Ovary (tissue), 9 donors: ENCODE results near the gene EPB41L1. TPM values are rescaled to one million over a fixed set of nuclear protein-coding genes. Genes with fewer than 3 reads are reported as not detected.

Experiments
- DNase-seq, 5 donors: peaks; one replicate each; pipeline ENCODE4 v3.0.0-alpha.2; 2019 to 2020
- H3K27ac ChIP-seq, 2 donors: fragments of 200-600 bp; one replicate each; pipeline versions ENCODE4 v1.5.1 to v1.8.0; 2019 to 2022
- H3K27me3 ChIP-seq: fragments of 200-600 bp; one replicate; pipeline ENCODE4 v1.8.0; 2022
- H3K36me3 ChIP-seq: fragments of 200-600 bp; sonication (generic); one replicate; pipeline ENCODE4 v1.5.1; 2019
- H3K4me1 ChIP-seq: one replicate; pipeline ENCODE4 v1.8.1; 2013; ENCODE audit warnings: mild to moderate bottlenecking, moderate library complexity; ENCODE audit not compliant: insufficient read depth
- H3K4me3 ChIP-seq: fragments of 200-600 bp; sonication (generic); one replicate; pipeline ENCODE4 v1.5.1; 2017
- H3K9me3 ChIP-seq, 2 donors: fragments of 200-600 bp in 1 of 2; sonication (generic) in 1 of 2; one replicate each; pipeline versions ENCODE4 v1.5.1 to v1.8.1; 2013 to 2019; ENCODE audit warnings: mild to moderate bottlenecking in 1 of 2, moderate library complexity in 1 of 2
- EP300 ChIP-seq: sonication (generic); formaldehyde crosslinking; IDR thresholded peaks from one replicate; pipeline ENCODE4 v1.6.1; 2017; ENCODE audit warnings: antibody characterized with exemption
- POLR2A ChIP-seq: fragments of 450-650 bp; IDR thresholded peaks from one replicate; pipeline ENCODE4 v1.6.1; 2017; ENCODE audit warnings: antibody characterized with exemption, mild to moderate bottlenecking, moderate library complexity
- WGBS, 3 donors: extraction: QIAGEN DNeasy Blood & Tissue Kit in 1 of 3; methylation state at CpG; one replicate each; pipeline versions ENCODE4 v1.1.5 to v1.1.7; 2013 to 2017; 5-methylcytosine and 5-hydroxymethylcytosine counted together
- intact Hi-C, 4 donors: fragments of 100-400 bp; cut with DNase I; formaldehyde crosslinking; loops; one replicate each; pipeline versions ENCODE4 v1.11.0 to v1.15.1; 2022 to 2023
- polyA plus RNA-seq, 2 donors: library from polyadenylated mRNA; stranded (reverse); fragments of 200-250 nt in 1 of 2; fragments of 350-450 nt in 1 of 2; fragmentation: Illumina TruSeq in 1 of 2; extraction: RNeasy Lipid Tissue Mini Kit (QIAGEN cat#74804) in 1 of 2; gene quantifications; one replicate each; pipeline ENCODE4 v1.2.3, GENCODE V29; 2013 to 2014
- total RNA-seq, 7 donors: library from RNA; depleted of rRNA in 2 of 7; stranded (reverse); fragments of >200 nt in 2 of 7; fragmentation: NEBNext Ultra II Directional in 3 of 7; extraction: Animal tissue kit (Norgen Biotek cat#: 25700) in 3 of 7; gene quantifications; one replicate each; pipeline versions ENCODE4 v1.1.0 to v1.2.4, GENCODE V29; 2016 to 2023
- TF ChIP-seq, protein P1 (sequence below), 3 donors: fragments of 450-650 bp in 2 of 3; fragments of 200-600 bp in 1 of 3; IDR thresholded peaks; one replicate each; pipeline versions ENCODE4 v1.5.1 to v1.8.0; 2016 to 2022; ENCODE audit warnings: antibody characterized with exemption in 3 of 3, mild to moderate bottlenecking in 1 of 3
- donor health status: DM: no; HTN: no; CAD: no; lungs with moderate emphysema.
- donor health status: DM: no; HTN: no; CAD: no.
- donor health status: Bipolar disorder and iron deficiency.
- donor health status: DM: yes; HTN: yes; CAD: no.
- donor health status: DM: no; HTN: no; CAD: no.
- donor health status: DM: yes; HTN: yes; CAD: no.

The EPB41L1 gene
- total and polyA plus RNA-seq, 9 donors = 23.4 to 207 (median 63.2) TPM

DNA sequence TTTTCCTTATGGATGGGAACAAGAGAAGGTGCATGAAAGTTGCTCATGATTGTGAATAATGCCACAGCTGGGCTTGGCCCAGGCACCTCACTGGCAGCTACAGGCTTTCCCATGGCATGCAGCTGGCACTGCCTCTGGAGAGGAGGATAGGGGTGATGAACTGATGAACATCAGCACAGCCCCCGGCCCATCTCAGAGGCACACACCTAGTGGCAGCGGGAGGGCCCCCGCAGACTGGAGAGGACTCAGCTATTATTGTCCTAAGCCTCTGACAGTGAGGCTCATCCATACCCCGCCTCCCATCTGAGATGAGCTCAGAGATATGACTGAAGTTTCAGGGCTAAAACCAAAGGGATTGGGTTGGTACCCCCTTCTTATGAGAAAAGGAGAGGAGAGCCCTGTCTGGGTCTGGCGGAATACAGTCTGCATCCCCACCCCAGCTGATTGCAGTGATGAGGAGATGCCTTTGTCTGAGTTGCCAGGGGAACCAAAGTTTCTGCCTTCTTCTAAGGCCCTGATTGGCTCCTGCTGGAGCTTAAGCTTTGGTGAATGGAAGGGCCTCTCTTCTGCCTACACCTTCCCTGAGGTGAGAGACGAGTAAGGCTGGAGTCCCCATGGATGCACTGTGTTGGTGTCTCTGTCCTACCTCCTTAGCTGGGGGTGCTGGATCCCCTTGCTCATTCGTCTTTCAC lies 27.6 kb upstream of the EPB41L1 start:
- intact Hi-C loops = no loop called here
- TF ChIP-seq, protein P1, sequence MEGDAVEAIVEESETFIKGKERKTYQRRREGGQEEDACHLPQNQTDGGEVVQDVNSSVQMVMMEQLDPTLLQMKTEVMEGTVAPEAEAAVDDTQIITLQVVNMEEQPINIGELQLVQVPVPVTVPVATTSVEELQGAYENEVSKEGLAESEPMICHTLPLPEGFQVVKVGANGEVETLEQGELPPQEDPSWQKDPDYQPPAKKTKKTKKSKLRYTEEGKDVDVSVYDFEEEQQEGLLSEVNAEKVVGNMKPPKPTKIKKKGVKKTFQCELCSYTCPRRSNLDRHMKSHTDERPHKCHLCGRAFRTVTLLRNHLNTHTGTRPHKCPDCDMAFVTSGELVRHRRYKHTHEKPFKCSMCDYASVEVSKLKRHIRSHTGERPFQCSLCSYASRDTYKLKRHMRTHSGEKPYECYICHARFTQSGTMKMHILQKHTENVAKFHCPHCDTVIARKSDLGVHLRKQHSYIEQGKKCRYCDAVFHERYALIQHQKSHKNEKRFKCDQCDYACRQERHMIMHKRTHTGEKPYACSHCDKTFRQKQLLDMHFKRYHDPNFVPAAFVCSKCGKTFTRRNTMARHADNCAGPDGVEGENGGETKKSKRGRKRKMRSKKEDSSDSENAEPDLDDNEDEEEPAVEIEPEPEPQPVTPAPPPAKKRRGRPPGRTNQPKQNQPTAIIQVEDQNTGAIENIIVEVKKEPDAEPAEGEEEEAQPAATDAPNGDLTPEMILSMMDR (IDR thresholded peaks at IDR 0.05) = no peak
- TF ChIP-seq POLR2A (no peak), EP300 (no peak)
- 93 to 96% (median 94%) methylated on average over 7 of the region's 7 CpGs for WGBS, 3 donors
- Histone ChIP-seq H3K9me3 (no peaks in the 10 kb centered on the region), H3K27ac (no peak overlapping the region), H3K27me3 (no peaks in the 10 kb centered on the region), H3K4me3 (no peak overlapping the region), H3K36me3 (no peaks in the 10 kb centered on the region), H3K4me1 (no peaks in the 10 kb centered on the region)
- DNase-seq = no peak

DNA sequence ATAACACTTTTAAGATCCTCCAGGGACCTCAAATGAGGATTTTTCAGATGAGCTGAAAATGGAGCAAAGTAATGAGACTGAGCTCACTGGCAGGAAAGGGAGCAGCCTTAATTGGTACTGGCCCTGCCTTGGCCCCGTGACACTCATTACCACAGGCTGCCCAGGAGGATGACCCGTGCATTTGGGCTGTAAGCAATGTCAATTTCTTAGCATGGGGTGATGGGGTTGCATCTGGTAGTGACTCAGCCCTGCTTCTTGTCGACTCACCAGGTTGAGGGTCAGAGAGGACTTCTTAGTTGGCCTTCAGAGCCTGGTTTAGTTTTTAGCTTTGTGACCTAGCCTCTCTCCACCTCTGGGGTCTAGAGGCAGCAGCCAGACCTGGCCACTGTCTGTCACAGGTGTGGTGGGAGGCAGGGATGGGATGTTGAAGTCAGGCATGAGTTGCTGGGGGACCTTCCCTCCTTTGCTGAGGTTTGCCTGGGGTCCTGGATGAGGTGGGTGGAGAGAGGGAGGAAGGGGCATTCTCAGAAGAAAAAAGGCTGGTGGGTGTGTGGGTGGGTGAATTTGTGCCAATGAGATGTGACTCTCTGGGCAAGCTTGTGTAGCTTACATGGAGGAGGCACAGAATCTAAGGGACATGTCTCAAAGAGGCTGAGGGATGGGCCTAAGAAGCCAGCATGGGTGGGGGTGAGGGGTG lies 25.9 kb upstream of the EPB41L1 start:
- TF ChIP-seq EP300 (no peak), POLR2A (no peak)
- TF ChIP-seq, protein P1 (IDR thresholded peaks at IDR 0.05) = no peak
- DNase-seq = no peak
- H3K27me3 ChIP-seq = no peaks in the 10 kb centered on the region
- H3K9me3 ChIP-seq = no peaks in the 10 kb centered on the region
- 15 to 23% (median 19%) methylated on average over 3 of the region's 3 CpGs for WGBS, 3 donors
- no peaks in the 10 kb centered on the region for H3K4me1 ChIP-seq
- intact Hi-C loops = no loop called here
- H3K27ac ChIP-seq = no peak overlapping the region
- no peak overlapping the region for H3K4me3 ChIP-seq
- no peaks in the 10 kb centered on the region for H3K36me3 ChIP-seq

DNA sequence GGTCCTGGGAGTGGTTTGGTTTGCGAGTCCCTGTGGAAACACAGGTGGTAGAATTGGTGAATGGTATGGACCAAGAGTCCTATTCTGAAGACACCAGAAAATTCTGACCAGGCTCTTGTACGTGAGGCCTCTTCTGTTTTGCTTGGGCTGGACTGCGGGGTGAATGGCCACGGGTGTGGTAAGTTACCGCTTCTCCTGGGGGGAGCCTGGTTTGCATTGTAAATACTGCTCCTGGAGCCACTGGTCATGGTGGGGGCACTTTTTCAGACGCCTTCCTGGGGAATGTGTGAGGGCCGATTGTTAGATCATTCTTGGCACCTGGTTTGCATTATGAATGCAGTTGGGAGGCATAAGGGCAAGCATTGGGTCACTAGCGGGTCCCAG lies 25.4 kb upstream of the EPB41L1 start:
- intact Hi-C loops = no loop called here
- no peaks in the 10 kb centered on the region for H3K4me1 ChIP-seq
- H3K36me3 ChIP-seq = no peaks in the 10 kb centered on the region
- DNase-seq = no peak
- H3K27me3 ChIP-seq = no peaks in the 10 kb centered on the region
- H3K4me3 ChIP-seq = no peak overlapping the region
- WGBS, 3 donors = 88 to 94% (median 89%) methylated on average over 8 of the region's 8 CpGs
- no peaks in the 10 kb centered on the region for H3K9me3 ChIP-seq
- H3K27ac ChIP-seq = no peak overlapping the region
- TF ChIP-seq EP300 = no peak
- TF ChIP-seq, protein P1 (IDR thresholded peaks at IDR 0.05) = no peak
- TF ChIP-seq POLR2A = no peak

DNA sequence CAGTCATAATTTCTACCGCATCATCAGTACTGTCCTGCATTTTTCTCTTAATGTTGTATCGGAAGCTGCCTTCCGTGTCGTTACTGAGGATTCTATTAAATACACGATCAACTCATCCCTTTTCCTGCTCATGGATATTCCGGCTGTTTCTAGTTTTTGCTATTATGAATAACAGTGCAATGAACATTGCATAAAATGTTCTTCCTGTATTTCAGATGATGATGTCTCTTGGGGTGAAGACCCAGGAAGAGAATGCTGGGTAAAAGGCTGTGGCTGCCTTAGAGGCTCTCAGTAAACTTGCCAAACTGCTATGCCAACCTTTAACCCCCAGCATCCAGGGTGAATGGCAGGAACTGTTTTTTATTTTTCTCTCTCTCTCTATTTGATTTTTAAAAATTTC lies 24.1 kb upstream of the EPB41L1 start:
- WGBS, 3 donors = 85 to 90% (median 90%) methylated on average over 6 of the region's 6 CpGs
- DNase-seq = no peak
- H3K4me1 ChIP-seq = no peaks in the 10 kb centered on the region
- intact Hi-C loops = loop anchor here in 1 of 4 donors (5.0 kb wide), 1 partner anchor 138 kb away; no protein-coding TSS in a partner anchor
- no peaks in the 10 kb centered on the region for H3K36me3 ChIP-seq
- no peaks in the 10 kb centered on the region for H3K9me3 ChIP-seq
- H3K4me3 ChIP-seq = no peak overlapping the region
- no peaks in the 10 kb centered on the region for H3K27me3 ChIP-seq
- TF ChIP-seq POLR2A (no peak), EP300 (no peak)
- TF ChIP-seq, protein P1 (IDR thresholded peaks at IDR 0.05) = no peak
- no peak overlapping the region for H3K27ac ChIP-seq
